ENCODE results near the gene MYO1B. TPM values are rescaled to one million over a fixed set of nuclear protein-coding genes. Genes with fewer than 3 reads are reported as not detected.

The MYO1B gene
- total and polyA plus RNA-seq, 2 donors (not counting 1 experiment from before 2014, with no cell fraction given): 151 to 194 TPM

DNA sequence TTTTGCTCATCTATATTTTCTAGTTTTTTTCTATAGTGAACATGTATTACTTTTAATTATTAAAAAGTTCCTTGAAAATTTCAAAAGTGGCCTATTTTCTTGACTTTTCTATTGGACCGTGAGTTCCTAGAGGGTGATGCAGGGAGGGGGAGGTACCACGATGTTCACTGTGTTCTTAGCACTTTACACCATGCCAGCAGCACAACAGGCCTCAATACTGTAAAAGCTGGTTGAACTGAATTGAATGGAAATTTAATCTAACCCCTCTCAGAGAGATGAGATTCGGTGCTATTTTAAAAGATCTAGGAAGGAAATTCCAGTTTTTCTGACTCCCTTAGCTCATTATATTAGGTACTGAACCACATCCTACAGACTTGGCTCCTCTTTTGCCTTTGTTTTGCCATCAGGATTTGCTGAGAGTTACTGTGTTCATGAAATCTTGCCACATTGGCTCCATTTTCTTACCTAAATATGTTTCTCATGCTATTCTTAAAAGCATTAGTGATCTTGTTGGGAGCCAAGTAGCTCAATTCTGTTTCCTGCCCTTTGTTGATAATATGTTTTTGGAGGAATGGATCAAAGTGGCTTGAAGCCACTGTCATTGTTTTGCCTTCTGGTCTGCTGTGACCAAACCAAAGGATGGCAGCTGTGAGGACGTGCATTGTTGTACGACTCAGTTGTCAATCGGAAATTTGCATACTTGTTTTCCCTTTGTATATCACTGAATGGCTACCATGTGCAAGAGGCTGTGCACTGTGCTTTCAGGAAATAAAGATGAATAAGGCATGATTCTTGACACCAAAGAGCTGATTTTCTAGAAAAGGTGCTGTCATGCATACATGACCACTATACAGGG lies 25.3 kb downstream of the MYO1B start:
- Histone ChIP-seq H3K36me3 (ENCODE audit: control insufficient read depth, insufficient read depth, low read length) (no peaks in the 10 kb centered on the region), H3K27me3 (ENCODE audit: control insufficient read depth, insufficient read depth, low read length) (no peaks in the 10 kb centered on the region), H4K20me1 (ENCODE audit: control insufficient read depth, extremely low read depth, insufficient read depth, low read length) (peaks cover 3% of the 10 kb centered on the region), H3K4me3 (replicated peaks in 1 of 4; ENCODE audit: control extremely low read depth in 1 of 4, insufficient read depth in 1 of 4, low read depth in 3 of 4, low read length in 4 of 4) (no peak overlapping the region), H3K79me2 (ENCODE audit: control insufficient read depth, insufficient read depth, low read length) (peaks cover 94% of the 10 kb centered on the region), H3K9me3 (ENCODE audit: control insufficient read depth, insufficient read depth, low read depth, low read length) (no peaks in the 10 kb centered on the region), H3K4me2 (ENCODE audit: extremely low read depth, insufficient read depth, low read length) (no peak overlapping the region), H2AFZ (ENCODE audit: low read length) (no peak overlapping the region), H3K9ac (ENCODE audit: insufficient read depth, low read length) (no peak overlapping the region), H3K27ac (ENCODE audit: insufficient read depth, low read length) (no peak overlapping the region), H3K4me1 (ENCODE audit: control insufficient read depth, extremely low read depth, insufficient read depth, low read length) (peaks cover 19% of the 10 kb centered on the region)
- no peak for DNase-seq (ENCODE audit: low read depth in 2 of 2)
- no peak for TF ChIP-seq EZH2 (IDR thresholded peaks at IDR 0.05; ENCODE audit: low read length, missing control alignments)
- TF ChIP-seq, protein P1, sequence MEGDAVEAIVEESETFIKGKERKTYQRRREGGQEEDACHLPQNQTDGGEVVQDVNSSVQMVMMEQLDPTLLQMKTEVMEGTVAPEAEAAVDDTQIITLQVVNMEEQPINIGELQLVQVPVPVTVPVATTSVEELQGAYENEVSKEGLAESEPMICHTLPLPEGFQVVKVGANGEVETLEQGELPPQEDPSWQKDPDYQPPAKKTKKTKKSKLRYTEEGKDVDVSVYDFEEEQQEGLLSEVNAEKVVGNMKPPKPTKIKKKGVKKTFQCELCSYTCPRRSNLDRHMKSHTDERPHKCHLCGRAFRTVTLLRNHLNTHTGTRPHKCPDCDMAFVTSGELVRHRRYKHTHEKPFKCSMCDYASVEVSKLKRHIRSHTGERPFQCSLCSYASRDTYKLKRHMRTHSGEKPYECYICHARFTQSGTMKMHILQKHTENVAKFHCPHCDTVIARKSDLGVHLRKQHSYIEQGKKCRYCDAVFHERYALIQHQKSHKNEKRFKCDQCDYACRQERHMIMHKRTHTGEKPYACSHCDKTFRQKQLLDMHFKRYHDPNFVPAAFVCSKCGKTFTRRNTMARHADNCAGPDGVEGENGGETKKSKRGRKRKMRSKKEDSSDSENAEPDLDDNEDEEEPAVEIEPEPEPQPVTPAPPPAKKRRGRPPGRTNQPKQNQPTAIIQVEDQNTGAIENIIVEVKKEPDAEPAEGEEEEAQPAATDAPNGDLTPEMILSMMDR (conservative IDR thresholded peaks at IDR 0.05 in 1 of 2, IDR thresholded peaks at IDR 0.05 in 1 of 2; ENCODE audit: low read depth in 1 of 2, low read length in 2 of 2): no peak

DNA sequence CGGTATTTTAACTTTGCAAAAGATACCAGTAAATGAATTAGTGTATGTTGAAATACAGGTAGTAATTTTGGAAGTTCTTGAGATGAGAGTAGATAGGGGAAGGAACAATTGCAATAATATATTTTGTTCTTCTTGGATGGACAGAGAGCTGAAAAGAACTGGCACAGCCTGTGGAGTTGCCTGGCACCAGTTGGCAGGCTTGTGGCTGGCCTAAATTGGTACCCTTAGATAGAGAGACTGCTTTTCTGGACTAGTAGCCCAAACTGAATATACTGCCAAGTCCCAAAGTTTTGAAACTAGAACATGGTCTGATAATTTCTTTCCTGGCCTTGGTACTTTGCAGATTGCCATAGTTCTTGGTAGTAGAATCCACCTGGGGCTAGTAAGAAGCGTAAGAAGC lies 26.9 kb downstream of the MYO1B start:
- no peak for DNase-seq (ENCODE audit: low read depth in 2 of 2)
- Histone ChIP-seq H3K79me2 (ENCODE audit: control insufficient read depth, insufficient read depth, low read length) (peaks cover 94% of the 10 kb centered on the region), H4K20me1 (ENCODE audit: control insufficient read depth, extremely low read depth, insufficient read depth, low read length) (peaks cover 3% of the 10 kb centered on the region)

DNA sequence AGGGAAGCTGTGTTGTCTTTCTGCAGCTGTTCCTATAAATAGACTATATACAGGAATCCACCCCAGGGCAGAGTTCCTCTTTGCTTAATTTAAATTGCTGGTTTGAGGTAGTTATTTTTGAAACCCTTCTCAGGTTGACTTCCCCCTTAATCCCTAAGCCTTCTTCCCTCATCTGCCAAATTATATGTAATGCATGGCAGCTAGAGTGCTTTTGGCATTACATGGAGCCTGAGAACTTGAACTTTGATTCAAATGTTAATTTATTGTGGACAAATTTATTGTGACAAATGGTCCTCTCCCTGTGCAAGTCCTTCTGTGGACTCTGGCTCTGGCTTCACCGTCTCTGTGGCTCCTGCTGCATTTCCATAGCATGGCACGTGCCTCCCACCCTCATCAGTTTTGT lies 29.2 kb downstream of the MYO1B start:
- H4K20me1 ChIP-seq (ENCODE audit: control insufficient read depth, extremely low read depth, insufficient read depth, low read length): peaks cover 3% of the 10 kb centered on the region
- H3K4me3 ChIP-seq (replicated peaks in 1 of 4; ENCODE audit: control extremely low read depth in 1 of 4, insufficient read depth in 1 of 4, low read depth in 3 of 4, low read length in 4 of 4): no peak overlapping the region
- no peaks in the 10 kb centered on the region for H3K9me3 ChIP-seq (ENCODE audit: control insufficient read depth, insufficient read depth, low read depth, low read length)
- peaks cover 77% of the 10 kb centered on the region for H3K79me2 ChIP-seq (ENCODE audit: control insufficient read depth, insufficient read depth, low read length)
- H3K4me1 ChIP-seq (ENCODE audit: control insufficient read depth, extremely low read depth, insufficient read depth, low read length): peaks cover 7% of the 10 kb centered on the region
- H3K36me3 ChIP-seq (ENCODE audit: control insufficient read depth, insufficient read depth, low read length): no peaks in the 10 kb centered on the region
- no peak for DNase-seq (ENCODE audit: low read depth in 2 of 2)
- H3K27ac ChIP-seq (ENCODE audit: insufficient read depth, low read length): no peak overlapping the region
- TF ChIP-seq, protein P1 (conservative IDR thresholded peaks at IDR 0.05 in 1 of 2, IDR thresholded peaks at IDR 0.05 in 1 of 2; ENCODE audit: low read depth in 1 of 2, low read length in 2 of 2): no peak
- no peak for TF ChIP-seq EZH2 (IDR thresholded peaks at IDR 0.05; ENCODE audit: low read length, missing control alignments)
- no peak overlapping the region for H2AFZ ChIP-seq (ENCODE audit: low read length)
- no peak overlapping the region for H3K4me2 ChIP-seq (ENCODE audit: extremely low read depth, insufficient read depth, low read length)
- no peak overlapping the region for H3K9ac ChIP-seq (ENCODE audit: insufficient read depth, low read length)
- no peaks in the 10 kb centered on the region for H3K27me3 ChIP-seq (ENCODE audit: control insufficient read depth, insufficient read depth, low read length)

More for the DNA sequence above, 26.9 kb downstream of the MYO1B start:
- no peaks in the 10 kb centered on the region for H3K27me3 ChIP-seq (ENCODE audit: control insufficient read depth, insufficient read depth, low read length)
- H3K9ac ChIP-seq (ENCODE audit: insufficient read depth, low read length): no peak overlapping the region
- TF ChIP-seq, protein P1 (conservative IDR thresholded peaks at IDR 0.05 in 1 of 2, IDR thresholded peaks at IDR 0.05 in 1 of 2; ENCODE audit: low read depth in 1 of 2, low read length in 2 of 2): no peak
- TF ChIP-seq EZH2 (IDR thresholded peaks at IDR 0.05; ENCODE audit: low read length, missing control alignments): no peak
- peaks cover 12% of the 10 kb centered on the region for H3K4me1 ChIP-seq (ENCODE audit: control insufficient read depth, extremely low read depth, insufficient read depth, low read length)
- no peaks in the 10 kb centered on the region for H3K36me3 ChIP-seq (ENCODE audit: control insufficient read depth, insufficient read depth, low read length)
- H3K4me2 ChIP-seq (ENCODE audit: extremely low read depth, insufficient read depth, low read length): no peak overlapping the region
- H3K27ac ChIP-seq (ENCODE audit: insufficient read depth, low read length): no peak overlapping the region
- no peaks in the 10 kb centered on the region for H3K9me3 ChIP-seq (ENCODE audit: control insufficient read depth, insufficient read depth, low read depth, low read length)
- H3K4me3 ChIP-seq (replicated peaks in 1 of 4; ENCODE audit: control extremely low read depth in 1 of 4, insufficient read depth in 1 of 4, low read depth in 3 of 4, low read length in 4 of 4): no peak overlapping the region
- H2AFZ ChIP-seq (ENCODE audit: low read length): no peak overlapping the region

Measured in fibroblast of lung (primary cell).